OCI-LY1 (cell line): ENCODE measurements around the gene PRTN3.
"Not testable (repeated sequence)": the region's sequence is repeated elsewhere in the genome, so short reads cannot be mapped to it uniquely, and the experiment has no call there.

Experiments used
- H2AFZ ChIP-seq: fragments of 200-600 bp; sonication (generic), shearing (Covaris generic); 2 replicates; pipeline ENCODE4 v1.6.0; 2014; ENCODE audit warnings: antibody characterized with exemption, mild to moderate bottlenecking, low read length
- H3F3A ChIP-seq: fragments of 200-600 bp; sonication (generic), shearing (Covaris generic); 2 replicates; pipeline ENCODE4 v1.6.0; 2014; ENCODE audit warnings: mild to moderate bottlenecking, antibody characterized with exemption, low read length, moderate library complexity; ENCODE audit not compliant: insufficient read depth
- H3K27ac ChIP-seq: fragments of 200-600 bp; sonication (generic); 2 replicates; pipeline ENCODE4 v1.5.1; 2014; ENCODE audit warnings: low read length, mixed run types, mild to moderate bottlenecking, low read depth; ENCODE audit not compliant: poor library complexity, severe bottlenecking
- H3K27me3 ChIP-seq: fragments of 200-600 bp; sonication (generic); 2 replicates; pipeline ENCODE4 v1.6.0; 2014; ENCODE audit warnings: antibody characterized with exemption, mild to moderate bottlenecking, low read length, moderate library complexity; ENCODE audit not compliant: insufficient read depth
- H3K36me3 ChIP-seq: fragments of 200-600 bp; sonication (generic); 2 replicates; pipeline ENCODE4 v1.6.1; 2014; ENCODE audit warnings: mild to moderate bottlenecking, antibody characterized with exemption, low read length, moderate library complexity, mixed read lengths; ENCODE audit not compliant: insufficient read depth
- H3K4me1 ChIP-seq: fragments of 200-600 bp; sonication (generic); 2 replicates; pipeline ENCODE4 v1.5.1; 2014; ENCODE audit warnings: mild to moderate bottlenecking, low read length, moderate library complexity; ENCODE audit not compliant: insufficient read depth, severe bottlenecking
- H3K4me2 ChIP-seq: fragments of 200-600 bp; sonication (generic), shearing (Covaris generic); 2 replicates; pipeline ENCODE4 v1.6.1; 2014; ENCODE audit warnings: low read length
- H3K4me3 ChIP-seq: fragments of 200-600 bp; sonication (generic); 2 replicates; pipeline ENCODE4 v1.5.1; 2014; ENCODE audit warnings: low read length, low read depth, mild to moderate bottlenecking, mixed read lengths; ENCODE audit not compliant: poor library complexity, severe bottlenecking
- H3K79me2 ChIP-seq: fragments of 200-600 bp; shearing (Covaris generic); 2 replicates; pipeline ENCODE4 v1.6.1; 2016; ENCODE audit warnings: mixed run types, low read length, mixed read lengths; ENCODE audit not compliant: insufficient read depth
- H3K9ac ChIP-seq: fragments of 200-600 bp; sonication (generic), shearing (Covaris generic); 2 replicates; pipeline ENCODE4 v1.6.1; 2014; ENCODE audit warnings: mild to moderate bottlenecking, low read length, mixed read lengths
- H3K9me2 ChIP-seq: fragments of 200-600 bp; sonication (generic), shearing (Covaris generic); 2 replicates; pipeline ENCODE4 v1.6.1; 2014; ENCODE audit warnings: low read depth, mild to moderate bottlenecking, low read length, mixed read lengths
- H3K9me3 ChIP-seq: fragments of 200-600 bp; shearing (Covaris generic); 2 replicates; pipeline ENCODE4 v1.6.1; 2014; ENCODE audit warnings: low read length, mixed read lengths
- H4K20me1 ChIP-seq: fragments of 200-600 bp; sonication (generic), shearing (Covaris generic); 2 replicates; pipeline ENCODE4 v1.6.0; 2016; ENCODE audit warnings: mild to moderate bottlenecking, low read length; ENCODE audit not compliant: insufficient read depth
- CTCF ChIP-seq: fragments of 200-600 bp; sonication (generic), shearing (Covaris generic); IDR thresholded peaks from 2 replicates; pipeline ENCODE4 v1.5.1; 2017; ENCODE audit warnings: mild to moderate bottlenecking, antibody characterized with exemption, low read length, moderate library complexity, mixed read lengths
- EZH2 ChIP-seq: fragments of 200-600 bp; sonication (generic), shearing (Covaris generic); IDR thresholded peaks from 2 replicates; pipeline ENCODE4 v1.8.0; 2017; ENCODE audit warnings: borderline replicate concordance, mixed run types, mild to moderate bottlenecking, antibody characterized with exemption, low read length, moderate library complexity, mixed read lengths

Gene PRTN3

GRCh38 chr19:876780-877314 lies 36.0 kb downstream of the PRTN3 start:
- Histone ChIP-seq H3K79me2 (no peaks in the 10 kb centered on the region), H2AFZ (no peak overlapping the region), H3K4me1 (peaks cover 16% of the 10 kb centered on the region), H3F3A (no peaks in the 10 kb centered on the region), H3K9me3 (no peaks in the 10 kb centered on the region), H3K27me3 (no peaks in the 10 kb centered on the region), H3K4me3 (no peak overlapping the region), H3K4me2 (no peak overlapping the region), H4K20me1 (no peaks in the 10 kb centered on the region), H3K36me3 (peaks cover 9% of the 10 kb centered on the region), H3K9me2 (no peaks in the 10 kb centered on the region), H3K9ac (no peak overlapping the region), H3K27ac (no peak overlapping the region)
- TF ChIP-seq CTCF = no peak
- TF ChIP-seq EZH2 = no peak

- H3K4me1 ChIP-seq, H3K4me3 ChIP-seq, H3K79me2 ChIP-seq, H2AFZ ChIP-seq, H3F3A ChIP-seq, H3K4me2 ChIP-seq, H3K9me3 ChIP-seq, H3K27me3 ChIP-seq, H3K27ac ChIP-seq, H4K20me1 ChIP-seq, H3K9me2 ChIP-seq, H3K9ac ChIP-seq: not testable (repeated sequence)
- peaks cover 20% of the 10 kb centered on the region for H3K36me3 ChIP-seq
These were observed 37.3 kb downstream of the PRTN3 start for GRCh38 chr19:877992-878660.

GRCh38 chr19:878751-879561 lies 38.2 kb downstream of the PRTN3 start:
- not testable (repeated sequence) for H3K4me3 ChIP-seq, H3K9ac ChIP-seq, H3K27me3 ChIP-seq, H4K20me1 ChIP-seq, H3K9me2 ChIP-seq, H3K4me1 ChIP-seq, H3K9me3 ChIP-seq, H2AFZ ChIP-seq, H3F3A ChIP-seq, H3K79me2 ChIP-seq, H3K4me2 ChIP-seq, H3K27ac ChIP-seq
- peaks cover 27% of the 10 kb centered on the region for H3K36me3 ChIP-seq

GRCh38 chr19:879711-880438 lies 39.1 kb downstream of the PRTN3 start:
- Histone ChIP-seq H3K27me3 (no peaks in the 10 kb centered on the region), H3K4me3 (no peak overlapping the region), H3K9me2 (no peaks in the 10 kb centered on the region), H3F3A (no peaks in the 10 kb centered on the region), H3K79me2 (no peaks in the 10 kb centered on the region), H4K20me1 (no peaks in the 10 kb centered on the region), H3K36me3 (peaks cover 32% of the 10 kb centered on the region), H3K27ac (no peak overlapping the region), H3K9me3 (no peaks in the 10 kb centered on the region), H3K4me2 (no peak overlapping the region), H3K9ac (no peak overlapping the region), H2AFZ (no peak overlapping the region), H3K4me1 (no peaks in the 10 kb centered on the region)
- no peak for TF ChIP-seq EZH2
- TF ChIP-seq CTCF = no peak
